ENCODE data around the gene SEZ6L2. TPM values are rescaled to one million over a fixed set of nuclear protein-coding genes. Genes with fewer than 3 reads are reported as not detected.

Gene SEZ6L2
- total RNA-seq (2022; extraction: Qiagen RNA extraction) = 16.9 to 23.6 TPM (median 21.7 TPM) in 5 replicates

DNA sequence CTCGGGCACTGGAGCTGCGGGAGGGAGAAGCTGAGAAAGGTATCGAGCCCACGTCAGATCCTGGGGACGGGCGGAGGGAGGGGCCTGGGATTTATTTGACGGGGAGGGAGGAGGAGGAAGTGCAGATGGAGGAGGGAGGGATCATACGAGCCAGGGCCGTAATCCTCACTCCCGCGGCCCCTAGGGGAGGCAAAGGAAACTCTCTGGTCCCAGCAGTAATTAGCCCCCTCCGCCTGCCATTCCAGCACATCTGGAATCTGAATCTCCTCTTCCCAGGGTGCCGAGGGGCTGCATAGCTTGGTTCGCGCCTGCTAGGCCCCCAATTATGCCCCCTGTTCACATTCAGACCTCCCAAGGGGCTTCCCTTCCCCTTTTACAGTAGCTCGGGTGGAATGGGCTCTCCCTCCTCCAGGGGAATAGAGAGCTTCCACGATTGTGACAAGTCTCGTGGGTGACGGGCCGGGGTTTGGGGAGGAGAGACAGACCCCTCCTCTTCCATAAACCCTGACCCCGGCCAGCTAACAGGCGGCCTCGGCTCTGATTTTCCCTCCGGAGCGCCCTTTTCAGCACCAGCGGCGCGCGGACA is at the start of gene SEZ6L2:
Gene SEZ6L2 (minus strand): TSS at position 35 of the 586 bp plus-strand sequence. CDS start 531 bp downstream, outside the sequence.

DNA sequence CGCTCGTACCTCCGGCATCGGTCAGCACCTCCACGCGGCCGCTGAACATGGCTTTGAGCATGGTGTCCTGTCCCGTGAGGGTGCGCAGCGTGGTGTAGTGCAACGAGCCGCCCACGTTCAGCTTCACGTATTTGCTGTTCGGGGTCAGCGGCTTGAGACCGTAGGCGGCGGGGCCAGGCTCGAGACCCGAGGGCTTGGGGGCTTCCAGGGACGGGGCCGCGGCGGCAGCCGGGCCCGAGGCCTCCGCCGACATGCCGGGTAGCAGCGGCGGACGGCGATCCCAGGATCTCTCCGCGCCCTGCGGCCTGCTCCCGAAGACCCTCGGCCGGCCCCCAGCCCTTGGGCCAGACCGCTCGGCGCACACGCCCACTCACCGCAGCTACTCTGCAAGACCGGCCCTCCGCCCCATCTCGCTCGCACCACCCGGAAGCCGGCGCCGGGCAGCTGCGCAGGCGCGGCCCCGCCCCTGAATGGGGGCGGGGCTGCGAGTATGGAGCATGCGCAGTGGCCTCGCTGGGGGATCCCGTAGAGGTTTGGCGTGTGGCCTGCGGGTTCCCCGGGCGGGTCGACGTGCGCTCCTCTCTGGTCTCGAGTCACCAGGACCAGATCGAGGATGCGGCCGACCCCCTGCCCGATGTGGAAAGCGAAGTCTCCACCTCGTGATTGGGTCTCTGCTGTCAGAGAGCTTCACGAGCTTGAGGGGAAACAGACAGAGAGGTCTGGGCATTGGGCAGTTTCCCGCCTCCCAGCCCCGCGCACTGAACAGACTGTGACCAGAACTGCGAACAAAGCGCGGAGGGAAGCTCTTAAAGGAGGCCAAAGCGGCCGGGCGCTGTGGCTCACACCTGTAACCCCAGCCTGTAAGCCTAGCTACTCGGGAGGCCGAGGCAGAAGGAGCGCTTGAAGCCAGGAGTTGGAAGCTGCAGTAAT is 26.7 kb upstream of the SEZ6L2 start, which contains the start of gene KCTD13:
Gene KCTD13 (minus strand): TSS at position 446 of the 930 bp plus-strand sequence. CDS start 193 bp downstream, at position 253.

DNA sequence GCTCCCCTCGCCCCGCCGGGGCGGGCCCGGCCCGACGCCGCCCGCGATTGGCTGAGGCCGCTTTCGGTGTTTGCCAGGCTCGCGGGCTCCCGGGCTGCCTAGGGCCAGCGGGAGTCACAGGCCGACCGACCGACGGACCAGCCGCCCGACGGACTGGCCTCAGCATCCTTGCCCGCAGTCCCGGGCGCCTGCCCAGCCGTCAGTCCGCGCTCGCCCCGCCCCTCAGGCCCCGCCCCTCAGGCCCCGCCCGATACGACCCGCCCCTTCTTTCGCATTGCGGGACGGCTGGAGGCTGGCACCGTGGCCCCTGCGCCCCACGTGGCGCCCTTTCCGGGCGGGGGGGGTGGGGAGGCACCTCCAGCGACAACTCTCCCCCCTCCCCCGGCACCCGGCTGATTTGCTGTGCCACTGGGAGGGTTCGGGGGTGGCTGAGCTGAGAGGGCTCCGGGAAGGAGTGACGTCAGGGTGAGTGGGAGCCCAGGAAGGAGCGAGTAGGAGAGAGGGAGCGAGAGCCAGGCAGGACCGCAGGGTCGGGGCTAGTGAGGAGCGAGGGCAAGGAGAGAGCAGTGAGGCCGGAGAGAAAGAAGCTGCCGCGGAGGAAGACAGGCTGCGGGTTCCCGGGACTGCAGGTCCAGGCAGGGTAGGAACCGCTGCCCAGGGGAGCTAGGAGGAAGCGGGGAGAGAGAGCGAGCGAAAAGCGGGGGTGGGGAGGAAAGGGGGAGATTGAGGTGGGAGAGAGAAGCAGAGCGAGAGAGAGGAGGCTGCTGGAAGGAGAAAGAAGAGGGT is 945 bp upstream of the SEZ6L2 start, which contains the start of gene ASPHD1:
Gene ASPHD1 (plus strand): TSS at position 387 of the 786 bp plus-strand sequence. CDS start 484 bp downstream, outside the sequence.

DNA sequence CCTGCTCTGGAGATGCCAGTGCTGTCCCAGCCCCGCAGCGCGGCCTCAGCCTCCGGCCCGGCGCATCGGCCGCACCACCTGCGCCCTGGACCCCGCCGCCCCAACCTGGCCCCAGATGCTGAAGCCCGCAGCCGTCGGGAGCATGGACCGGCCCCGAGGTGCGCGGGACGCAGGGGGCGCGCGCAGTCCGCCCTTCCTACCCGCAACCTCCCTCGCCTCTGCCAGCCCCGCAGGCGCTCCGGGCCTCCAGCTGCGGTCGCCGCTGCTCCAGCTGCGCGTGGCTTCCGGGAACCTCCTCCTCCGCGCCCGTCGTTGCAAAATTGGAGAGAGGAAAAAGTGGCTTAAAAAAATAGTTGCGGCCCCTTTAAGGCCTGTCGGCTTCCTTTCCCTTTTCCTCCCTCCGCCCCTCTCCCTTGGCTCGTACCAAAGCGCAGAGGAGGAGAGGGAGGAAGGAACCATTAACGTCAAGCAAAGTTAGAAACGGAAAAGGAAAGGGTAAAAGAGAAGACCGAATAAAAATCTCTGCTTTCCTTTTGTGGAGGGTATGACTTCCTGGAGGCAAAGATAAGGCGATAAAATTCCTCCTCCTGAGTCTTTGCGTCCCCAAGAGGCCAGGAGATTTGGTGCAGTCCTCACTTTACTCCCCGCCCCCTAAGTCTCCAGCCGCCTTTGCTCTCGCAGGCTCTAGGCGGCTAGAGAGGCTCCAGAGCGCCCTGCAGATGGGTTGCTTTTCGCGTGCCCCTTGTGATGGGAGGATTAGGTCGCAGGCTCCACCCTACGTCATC is 36.3 kb downstream of the SEZ6L2 start, which contains the start of gene CDIPT:
Gene CDIPT (minus strand): TSS at position 343 of the 785 bp plus-strand sequence. CDS start 369 bp downstream, outside the sequence.

Other genes with a start within 250 kb of the SEZ6L2 start
- gene SPN, start 236.3 kb downstream of the SEZ6L2 start, total RNA-seq (2022; extraction: Qiagen RNA extraction) = 0.02 to 0.05 TPM in 2 of 5 replicates, not detected in the others
- gene QPRT, start 220.4 kb downstream of the SEZ6L2 start, total RNA-seq (2022; extraction: Qiagen RNA extraction) = 0.67 to 1.0 TPM (median 0.78 TPM) in 5 replicates
- gene C16orf54, start 153.6 kb downstream of the SEZ6L2 start, total RNA-seq (2022; extraction: Qiagen RNA extraction) = not detected in 5 replicates
- gene ZG16, start 121.3 kb downstream of the SEZ6L2 start, total RNA-seq (2022; extraction: Qiagen RNA extraction) = not detected in 5 replicates
- 81.0 to 104 TPM (median 94.7 TPM) in 5 replicates for gene KIF22, start 108.8 kb downstream of the SEZ6L2 start, total RNA-seq (2022; extraction: Qiagen RNA extraction)
- gene MAZ, start 93.0 kb downstream of the SEZ6L2 start, total RNA-seq (2022; extraction: Qiagen RNA extraction) = 150 to 192 TPM (median 180 TPM) in 5 replicates
- gene PRRT2, start 87.4 kb downstream of the SEZ6L2 start, total RNA-seq (2022; extraction: Qiagen RNA extraction) = 0.24 to 0.51 TPM (median 0.30 TPM) in 5 replicates
- gene PAGR1, start 83.4 kb downstream of the SEZ6L2 start, total RNA-seq (2022; extraction: Qiagen RNA extraction) = 42.7 to 48.5 TPM (median 46.7 TPM) in 5 replicates
- gene MVP, start 79.1 kb downstream of the SEZ6L2 start, total RNA-seq (2022; extraction: Qiagen RNA extraction) = 111 to 140 TPM (median 130 TPM) in 5 replicates
- gene CDIPT, start 36.3 kb downstream of the SEZ6L2 start, total RNA-seq (2022; extraction: Qiagen RNA extraction) = 64.0 to 105 TPM (median 103 TPM) in 5 replicates
- 16.3 to 30.7 TPM (median 27.0 TPM) in 5 replicates for gene ASPHD1, start 938 bp upstream of the SEZ6L2 start, total RNA-seq (2022; extraction: Qiagen RNA extraction)
- 14.2 to 21.4 TPM (median 19.0 TPM) in 5 replicates for gene KCTD13, start 26.7 kb upstream of the SEZ6L2 start, total RNA-seq (2022; extraction: Qiagen RNA extraction)
- gene TMEM219, start 62.5 kb upstream of the SEZ6L2 start, total RNA-seq (2022; extraction: Qiagen RNA extraction) = 78.2 to 104 TPM (median 102 TPM) in 5 replicates
- 24.7 to 36.8 TPM (median 34.0 TPM) in 5 replicates for gene TAOK2, start 74.3 kb upstream of the SEZ6L2 start, total RNA-seq (2022; extraction: Qiagen RNA extraction)
- 13.5 to 17.8 TPM (median 15.3 TPM) in 5 replicates for gene HIRIP3, start 96.1 kb upstream of the SEZ6L2 start, total RNA-seq (2022; extraction: Qiagen RNA extraction)
- gene INO80E, start 96.7 kb upstream of the SEZ6L2 start, total RNA-seq (2022; extraction: Qiagen RNA extraction) = 107 to 127 TPM (median 109 TPM) in 5 replicates
- 1.7 to 3.3 TPM (median 2.7 TPM) in 5 replicates for gene DOC2A, start 111.5 kb upstream of the SEZ6L2 start, total RNA-seq (2022; extraction: Qiagen RNA extraction)
- not detected in 5 replicates for gene C16orf92, start 123.6 kb upstream of the SEZ6L2 start, total RNA-seq (2022; extraction: Qiagen RNA extraction)
- 0.23 to 0.58 TPM (median 0.42 TPM) in 5 replicates for gene TLCD3B, start 131.7 kb upstream of the SEZ6L2 start, total RNA-seq (2022; extraction: Qiagen RNA extraction)
- gene ALDOA, start 166.2 kb upstream of the SEZ6L2 start, total RNA-seq (2022; extraction: Qiagen RNA extraction) = 1,632 to 1,949 TPM (median 1,887 TPM) in 5 replicates
- gene PPP4C, start 176.4 kb upstream of the SEZ6L2 start, total RNA-seq (2022; extraction: Qiagen RNA extraction) = 130 to 155 TPM (median 149 TPM) in 5 replicates
- 0.08 to 0.34 TPM (median 0.29 TPM) in 5 replicates for gene TBX6, start 192.4 kb upstream of the SEZ6L2 start, total RNA-seq (2022; extraction: Qiagen RNA extraction)
- gene YPEL3, start 196.7 kb upstream of the SEZ6L2 start, total RNA-seq (2022; extraction: Qiagen RNA extraction) = 6.0 to 12.1 TPM (median 10.9 TPM) in 5 replicates
- gene GDPD3, start 214.0 kb upstream of the SEZ6L2 start, total RNA-seq (2022; extraction: Qiagen RNA extraction) = 1.2 to 3.0 TPM (median 1.8 TPM) in 5 replicates
- gene MAPK3, start 223.7 kb upstream of the SEZ6L2 start, total RNA-seq (2022; extraction: Qiagen RNA extraction) = 31.0 to 37.4 TPM (median 35.7 TPM) in 5 replicates